Hepatocyte (in vitro differentiated cells): Measurements from ENCODE around the gene RPS26. TPM values are rescaled to one million over a fixed set of nuclear protein-coding genes. Genes with fewer than 3 reads are reported as not detected.
A peak's percentile ranks its signal among the peaks of the same experiment; 100 is the strongest.
"Not testable (repeated sequence)": the region's sequence is repeated elsewhere in the genome, so short reads cannot be mapped to it uniquely, and the experiment has no call there.

ENCODE experiments used
- DNase-seq: peaks from one replicate; pipeline ENCODE4 v3.0.0-alpha.2; 2016; ENCODE audit warnings: low spot score
- H2AFZ ChIP-seq: fragments of 200-600 bp; sonication (generic); 2 replicates; pipeline ENCODE4 v1.6.0; 2016; ENCODE audit warnings: antibody characterized with exemption, mild to moderate bottlenecking
- H3K27ac ChIP-seq: fragments of 200-600 bp; sonication (generic); 2 replicates; pipeline ENCODE4 v1.5.1; 2016; ENCODE audit warnings: mild to moderate bottlenecking
- H3K27me3 ChIP-seq: fragments of 200-600 bp; sonication (generic); 2 replicates; pipeline ENCODE4 v1.6.1; 2016
- H3K36me3 ChIP-seq: fragments of 200-600 bp; sonication (generic); replicated peaks from 2 replicates; pipeline ENCODE4 v1.5.1; 2016; ENCODE audit warnings: low read depth; ENCODE audit not compliant: insufficient read depth
- H3K4me1 ChIP-seq: fragments of 200-600 bp; sonication (generic); 2 replicates; pipeline ENCODE4 v1.5.1; 2016; ENCODE audit warnings: mild to moderate bottlenecking, moderate library complexity; ENCODE audit not compliant: insufficient read depth
- H3K4me2 ChIP-seq: fragments of 200-600 bp; sonication (generic); 2 replicates; pipeline ENCODE4 v1.6.0; 2016
- H3K4me3 ChIP-seq: fragments of 200-600 bp; sonication (generic); 2 replicates; pipeline ENCODE4 v1.5.1; 2016; ENCODE audit warnings: mild to moderate bottlenecking
- H3K79me2 ChIP-seq: fragments of 200-600 bp; sonication (generic); 2 replicates; pipeline ENCODE4 v1.6.0; 2017; ENCODE audit warnings: mild to moderate bottlenecking
- H3K9me2 ChIP-seq: fragments of 200-600 bp; sonication (generic); replicated peaks from 2 replicates; pipeline ENCODE4 v1.6.0; 2017; ENCODE audit warnings: mild to moderate bottlenecking; ENCODE audit not compliant: insufficient read depth
- H3K9me3 ChIP-seq: fragments of 200-600 bp; sonication (generic); 2 replicates; pipeline ENCODE4 v1.5.1; 2016; ENCODE audit warnings: low read depth, mild to moderate bottlenecking
- H4K20me1 ChIP-seq: fragments of 200-600 bp; sonication (generic); 2 replicates; pipeline ENCODE4 v1.6.0; 2016; ENCODE audit warnings: mild to moderate bottlenecking; ENCODE audit not compliant: insufficient read depth, poor library complexity, severe bottlenecking
- EZH2 ChIP-seq: fragments of 200-600 bp; sonication (generic); IDR thresholded peaks from 2 replicates; pipeline ENCODE4 v1.6.1; 2016; ENCODE audit warnings: antibody characterized with exemption, mild to moderate bottlenecking, borderline replicate concordance
- EZH2phosphoT487 ChIP-seq: fragments of 200-600 bp; sonication (generic); IDR thresholded peaks from one replicate; pipeline ENCODE4 v1.6.1; 2018; ENCODE audit warnings: antibody characterized with exemption, mild to moderate bottlenecking, low read depth, moderate library complexity; ENCODE audit not compliant: unreplicated experiment, severe bottlenecking
- WGBS: methylation state at CpG from one replicate; pipeline ENCODE4 v1.1.6; 2016; ENCODE audit warnings: low lambda C conversion rate; ENCODE audit errors: missing lambda C conversion rate; 5-methylcytosine and 5-hydroxymethylcytosine counted together
- polyA plus RNA-seq: library from polyadenylated mRNA; unstranded; fragments of >200 nt; fragmentation: Nextera tagmentation; extraction: Ambion mirVana; gene quantifications from 2 replicates; pipeline ENCODE4 v1.2.1, GENCODE V29; 2016
- total RNA-seq: library from RNA; depleted of rRNA; stranded (reverse); fragments of >200 nt; gene quantifications from 2 replicates; pipeline ENCODE4 v1.2.3, GENCODE V29; 2014
- TF ChIP-seq, protein P1 (sequence below): fragments of 200-600 bp; sonication (generic); IDR thresholded peaks from 2 replicates; pipeline ENCODE4 v1.5.1; 2016; ENCODE audit warnings: antibody characterized with exemption, mild to moderate bottlenecking; ENCODE audit not compliant: poor library complexity

Gene RPS26
- total and polyA plus RNA-seq, 2 experiments from 2014 or later = 252 to 673 TPM

DNA sequence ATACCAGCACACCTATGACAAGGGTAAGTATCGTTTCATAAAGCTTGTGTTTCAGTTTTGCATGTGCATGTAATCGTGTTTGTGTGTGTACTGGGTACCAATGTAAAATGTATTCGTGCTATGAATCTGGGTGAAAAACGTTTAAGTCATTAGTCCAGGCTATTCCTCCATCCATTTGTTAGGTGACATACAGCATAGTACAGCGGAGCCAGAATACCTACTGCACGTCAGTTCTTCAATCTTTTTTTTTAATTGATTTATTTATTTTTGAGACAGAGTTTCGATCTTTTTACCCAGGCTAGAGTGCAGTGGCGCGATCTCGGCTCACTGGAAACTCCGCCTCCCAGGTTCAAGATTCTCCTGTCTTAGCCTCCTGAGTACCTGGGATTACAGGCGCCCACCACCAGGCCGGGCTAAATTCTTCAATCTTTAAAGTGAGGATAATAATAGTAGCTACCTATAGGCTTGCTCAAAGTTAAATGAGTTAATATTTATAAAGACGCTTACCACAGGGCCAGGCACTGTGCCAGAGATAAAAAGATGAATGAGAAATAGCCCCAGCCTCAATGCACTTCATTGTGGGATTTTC lies 661 bp upstream of the RPS26 start:
- H3K4me1 ChIP-seq = peaks cover 14% of the 10 kb centered on the region
- WGBS = 56% methylated on average over 14 of the region's 14 CpGs
- no peak for DNase-seq
- no peaks in the 10 kb centered on the region for H3K27me3 ChIP-seq
- H3K4me2 ChIP-seq = peak overlapping the region; percentile 75
- TF ChIP-seq EZH2phosphoT487 = no peak
- TF ChIP-seq, protein P1, sequence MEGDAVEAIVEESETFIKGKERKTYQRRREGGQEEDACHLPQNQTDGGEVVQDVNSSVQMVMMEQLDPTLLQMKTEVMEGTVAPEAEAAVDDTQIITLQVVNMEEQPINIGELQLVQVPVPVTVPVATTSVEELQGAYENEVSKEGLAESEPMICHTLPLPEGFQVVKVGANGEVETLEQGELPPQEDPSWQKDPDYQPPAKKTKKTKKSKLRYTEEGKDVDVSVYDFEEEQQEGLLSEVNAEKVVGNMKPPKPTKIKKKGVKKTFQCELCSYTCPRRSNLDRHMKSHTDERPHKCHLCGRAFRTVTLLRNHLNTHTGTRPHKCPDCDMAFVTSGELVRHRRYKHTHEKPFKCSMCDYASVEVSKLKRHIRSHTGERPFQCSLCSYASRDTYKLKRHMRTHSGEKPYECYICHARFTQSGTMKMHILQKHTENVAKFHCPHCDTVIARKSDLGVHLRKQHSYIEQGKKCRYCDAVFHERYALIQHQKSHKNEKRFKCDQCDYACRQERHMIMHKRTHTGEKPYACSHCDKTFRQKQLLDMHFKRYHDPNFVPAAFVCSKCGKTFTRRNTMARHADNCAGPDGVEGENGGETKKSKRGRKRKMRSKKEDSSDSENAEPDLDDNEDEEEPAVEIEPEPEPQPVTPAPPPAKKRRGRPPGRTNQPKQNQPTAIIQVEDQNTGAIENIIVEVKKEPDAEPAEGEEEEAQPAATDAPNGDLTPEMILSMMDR = no peak
- TF ChIP-seq EZH2 = no peak
- H3K36me3 ChIP-seq = no peaks in the 10 kb centered on the region
- peak overlapping the region; percentile 58 for H2AFZ ChIP-seq
- no peaks in the 10 kb centered on the region for H3K9me2 ChIP-seq
- H4K20me1 ChIP-seq = peaks cover 15% of the 10 kb centered on the region
- H3K27ac ChIP-seq = peak overlapping the region; percentile 85
- H3K79me2 ChIP-seq = peaks cover 30% of the 10 kb centered on the region
- peak overlapping the region; percentile 6 for H3K4me3 ChIP-seq
- H3K9me3 ChIP-seq = no peaks in the 10 kb centered on the region

DNA sequence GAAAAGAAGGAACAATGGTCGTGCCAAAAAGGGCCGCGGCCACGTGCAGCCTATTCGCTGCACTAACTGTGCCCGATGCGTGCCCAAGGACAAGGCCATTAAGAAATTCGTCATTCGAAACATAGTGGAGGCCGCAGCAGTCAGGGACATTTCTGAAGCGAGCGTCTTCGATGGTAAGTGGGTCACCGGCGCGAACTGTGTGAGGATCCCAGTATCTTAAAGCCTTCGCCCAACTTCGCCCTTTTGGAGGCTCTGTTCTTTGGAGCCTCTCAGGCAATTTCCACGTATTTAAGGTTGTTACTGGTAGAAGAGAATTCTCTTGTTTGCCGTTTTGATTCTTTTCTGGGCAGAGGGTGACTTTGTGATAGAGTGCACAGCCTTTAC lies 704 bp downstream of the RPS26 start:
- 5% methylated on average over 20 of the region's 20 CpGs for WGBS
- H3K27ac ChIP-seq = peak overlapping the region; percentile 97
- peak overlapping the region; percentile 67 for H3K4me3 ChIP-seq
- H3K79me2 ChIP-seq = peaks cover 30% of the 10 kb centered on the region
- peaks cover 14% of the 10 kb centered on the region for H3K4me1 ChIP-seq
- not testable (repeated sequence) for H3K9me3 ChIP-seq, H3K9me2 ChIP-seq, H3K27me3 ChIP-seq, H3K36me3 ChIP-seq, DNase-seq
- peak overlapping the region; percentile 82 for H3K4me2 ChIP-seq
- peaks cover 15% of the 10 kb centered on the region for H4K20me1 ChIP-seq
- H2AFZ ChIP-seq = peak overlapping the region; percentile 89

DNA sequence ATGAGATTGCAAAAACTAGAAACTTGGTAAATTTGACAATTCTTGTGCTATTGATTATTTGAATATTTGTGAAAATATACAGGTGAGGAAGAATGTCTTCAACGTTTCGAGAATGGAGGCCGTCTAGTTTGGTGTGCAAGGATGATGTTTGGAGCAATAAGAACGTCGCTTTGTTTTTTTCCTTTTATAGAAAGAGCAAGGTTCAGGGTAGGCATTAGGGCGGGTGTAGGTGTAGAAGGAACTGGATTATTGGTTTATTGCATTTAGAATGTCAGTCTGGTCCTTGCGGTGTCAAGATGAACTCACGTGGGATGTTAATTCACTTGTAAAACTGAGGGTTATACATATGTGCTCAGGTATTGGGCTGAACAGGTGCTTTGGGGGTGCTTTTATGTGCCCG lies 1.1 kb downstream of the RPS26 start:
- Histone ChIP-seq H3K79me2 (peaks cover 30% of the 10 kb centered on the region), H3K9me2 (no peaks in the 10 kb centered on the region), H4K20me1 (peaks cover 15% of the 10 kb centered on the region), H3K4me1 (peaks cover 14% of the 10 kb centered on the region), H3K4me3 (peak overlapping the region; percentile 67), H2AFZ (no peak overlapping the region), H3K4me2 (peak overlapping the region; percentile 82), H3K27ac (peak overlapping the region; percentile 97), H3K9me3 (no peaks in the 10 kb centered on the region), H3K36me3 (no peaks in the 10 kb centered on the region), H3K27me3 (no peaks in the 10 kb centered on the region)
- whole genome bisulfite sequencing = 51% methylated on average over 9 of the region's 9 CpGs
- no peak for DNase-seq
- no peak for TF ChIP-seq EZH2
- TF ChIP-seq, protein P1 = no peak
- TF ChIP-seq EZH2phosphoT487 = no peak

DNA sequence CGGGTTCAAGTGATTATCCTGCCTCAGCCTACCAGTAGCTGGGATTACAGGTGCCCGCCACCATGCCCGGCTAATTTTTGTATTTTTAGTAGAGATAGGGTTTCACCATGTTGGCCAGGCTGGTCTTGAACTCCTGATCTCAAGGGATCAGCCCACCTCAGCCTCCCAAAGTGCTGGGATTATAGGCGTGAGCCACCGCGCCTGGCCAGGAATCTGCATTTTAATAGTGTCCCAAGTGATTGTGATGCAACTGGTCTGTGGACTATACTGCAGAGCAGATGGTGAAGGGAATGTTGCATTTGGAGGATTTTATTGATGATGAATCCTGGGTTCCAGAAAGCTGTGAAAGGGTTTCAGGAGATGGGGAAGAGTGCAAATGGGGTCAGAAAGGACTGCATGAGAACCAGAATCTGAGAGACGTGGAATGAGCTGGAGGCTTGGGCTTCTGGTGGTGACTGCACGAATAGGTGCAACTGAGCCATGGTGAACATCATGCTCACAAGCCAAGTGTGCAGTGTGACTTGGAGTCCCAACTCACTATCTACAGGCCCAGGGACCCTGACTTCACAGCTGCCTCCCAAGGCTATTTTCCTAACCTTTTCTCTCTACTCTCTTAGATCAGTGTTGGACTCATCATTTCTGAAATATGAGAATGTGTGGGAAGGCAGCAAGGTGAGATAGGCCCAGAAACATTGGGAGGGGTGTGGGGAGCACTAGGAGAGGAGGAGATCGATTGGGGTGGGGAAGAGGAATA lies 4.5 kb downstream of the RPS26 start:
- Histone ChIP-seq H3K27ac (no peak overlapping the region), H3K4me3 (no peak overlapping the region), H3K4me2 (no peak overlapping the region), H3K27me3 (no peaks in the 10 kb centered on the region), H3K4me1 (peaks cover 8% of the 10 kb centered on the region), H3K9me3 (no peaks in the 10 kb centered on the region), H3K79me2 (peaks cover 30% of the 10 kb centered on the region), H2AFZ (no peak overlapping the region), H3K9me2 (no peaks in the 10 kb centered on the region), H4K20me1 (peaks cover 15% of the 10 kb centered on the region), H3K36me3 (no peaks in the 10 kb centered on the region)
- TF ChIP-seq EZH2phosphoT487 = no peak
- TF ChIP-seq, protein P1 = no peak
- TF ChIP-seq EZH2 = no peak
- 90% methylated on average over 9 of the region's 9 CpGs for WGBS
- no peak for DNase-seq
